Motor neuron (in vitro differentiated cells): Measurements from ENCODE around the gene TPD52L1. TPM values are rescaled to one million over a fixed set of nuclear protein-coding genes. Genes with fewer than 3 reads are reported as not detected.

Source experiments
- ATAC-seq, 8 experiments: fragments of 200-7000 bp; cut with Tn5 transposase; replicated peaks in 6 of 8; 2 replicates each; pipeline ENCODE4 v1.8.0; 2021; ENCODE audit warnings: mild to moderate bottlenecking in 8 of 8, moderate library complexity in 8 of 8
- H3K27ac ChIP-seq, 2 donors: fragments of 250-450 bp; sonication (Bioruptor Pico); 2 replicates each; pipeline ENCODE4 v1.9.0; 2021; ENCODE audit warnings: antibody characterized with exemption in 2 of 2, mild to moderate bottlenecking in 2 of 2, moderate library complexity in 1 of 2
- H3K4me1 ChIP-seq, 2 donors: fragments of 250-450 bp; sonication (Bioruptor Pico); replicated peaks in 1 of 2; 2 replicates each; pipeline ENCODE4 v1.6.1; 2021; ENCODE audit warnings: antibody characterized with exemption in 2 of 2, mild to moderate bottlenecking in 2 of 2, moderate library complexity in 1 of 2
- H3K4me3 ChIP-seq, 5 donors: fragments of 250-450 bp; sonication (Bioruptor Pico); 2 replicates each; pipeline ENCODE4 v1.9.0; 2021; ENCODE audit warnings: antibody characterized with exemption in 5 of 5, mild to moderate bottlenecking in 5 of 5, moderate library complexity in 4 of 5
- WGBS, 10 experiments: fragments of 450-650 bp; shearing (Covaris generic); methylation state at CpG; one replicate each; pipeline ENCODE4 v1.0.0; 2022; 5-methylcytosine and 5-hydroxymethylcytosine counted together
- in situ Hi-C, 9 experiments: fragments of 400-800 bp; cut with MboI; loops; one replicate each; pipeline ENCODE4 v1.15.0; 2021; ENCODE audit warnings: low sequenced_read_pairs in 9 of 9, low pct_unique_long_range_greater_than_20kb in 2 of 9; ENCODE audit not compliant: unreplicated experiment in 9 of 9
- total RNA-seq, 8 experiments: library from RNA; unstranded; fragments of 300-600 nt; gene quantifications; 2 replicates each; pipeline versions ENCODE4 v1.2.3 to v1.2.4, GENCODE V29; 2022

TPD52L1 gene
- total RNA-seq, 8 experiments from 2014 or later, result 3.8 to 638 (median 26.5) TPM

GRCh38 chr6:125166711-125167110 is 13.1 kb downstream of the TPD52L1 start:
- H3K27ac ChIP-seq, result no peak overlapping the region
- no peaks in the 10 kb centered on the region for H3K4me1 ChIP-seq
- ATAC-seq, result no peak
- WGBS, 10 experiments, result 67 to 100% (median 91%) methylated on average over 1 to 3 of the region's 3 CpGs; no CpG with 5 or more reads in 2 of the 10 experiments
- H3K4me3 ChIP-seq, result no peak overlapping the region
- in situ Hi-C loops, result no loop called here

- in situ Hi-C loops, result no loop called here
- no peak overlapping the region for H3K4me3 ChIP-seq
- peak in 3 of 8 experiments; percentile 52 to 67 (median 57) for ATAC-seq
- H3K27ac ChIP-seq, result no peak overlapping the region
- 13 to 100% (median 50%) methylated on average over 1 to 2 of the region's 2 CpGs; no CpG with 5 or more reads in 2 of the 10 experiments for WGBS, 10 experiments
- H3K4me1 ChIP-seq, result no peaks in the 10 kb centered on the region
Observed at GRCh38 chr6:125167579-125167978, 14.0 kb downstream of the TPD52L1 start.

GRCh38 chr6:125169058-125169457 is 15.5 kb downstream of the TPD52L1 start:
- ATAC-seq, result no peak
- no peaks in the 10 kb centered on the region for H3K4me1 ChIP-seq

GRCh38 chr6:125169522-125169921 is 15.9 kb downstream of the TPD52L1 start:
- in situ Hi-C loops, result no loop called here
- no peak for ATAC-seq
- no peak overlapping the region for H3K27ac ChIP-seq
- H3K4me3 ChIP-seq, result no peak overlapping the region
- 86 to 100% (median 98%) methylated on average over 1 to 3 of the region's 3 CpGs; no CpG with 5 or more reads in 2 of the 10 experiments for WGBS, 10 experiments
- H3K4me1 ChIP-seq, result no peaks in the 10 kb centered on the region

More at GRCh38 chr6:125169058-125169457, 15.5 kb downstream of the TPD52L1 start:
- in situ Hi-C loops, result no loop called here
- WGBS, 10 experiments, result 20 to 100% (median 88%) methylated on average over 1 to 3 of the region's 3 CpGs; no CpG with 5 or more reads in 1 of the 10 experiments
- no peak overlapping the region for H3K27ac ChIP-seq
- no peak overlapping the region for H3K4me3 ChIP-seq

- H3K4me3 ChIP-seq, result no peak overlapping the region
- in situ Hi-C loops, result no loop called here
- H3K4me1 ChIP-seq, result no peaks in the 10 kb centered on the region
- WGBS, 10 experiments, result 60 to 100% (median 94%) methylated on average over 1 of the region's 1 CpG; no CpG with 5 or more reads in 6 of the 10 experiments
- ATAC-seq, result peak in 5 of 8 experiments; percentile 32 to 75 (median 53)
- H3K27ac ChIP-seq, result no peak overlapping the region
Observed at GRCh38 chr6:125170376-125170775, 16.8 kb downstream of the TPD52L1 start.

GRCh38 chr6:125173341-125174095 is 19.9 kb downstream of the TPD52L1 start:
- 57 to 100% (median 83%) methylated on average over 2 to 6 of the region's 6 CpGs for WGBS, 10 experiments
- in situ Hi-C loops, result no loop called here
- no peak overlapping the region for H3K27ac ChIP-seq
- no peak overlapping the region for H3K4me3 ChIP-seq
- ATAC-seq, result no peak
- no peaks in the 10 kb centered on the region for H3K4me1 ChIP-seq

GRCh38 chr6:125174626-125175025 is 21.1 kb downstream of the TPD52L1 start:
- H3K4me1 ChIP-seq, result no peaks in the 10 kb centered on the region
- no peak overlapping the region for H3K4me3 ChIP-seq
- no peak for ATAC-seq
- in situ Hi-C loops, result no loop called here
- H3K27ac ChIP-seq, result no peak overlapping the region
- 29 to 100% (median 75%) methylated on average over 1 of the region's 1 CpG; no CpG with 5 or more reads in 4 of the 10 experiments for WGBS, 10 experiments

GRCh38 chr6:125175466-125176048 is 22.0 kb downstream of the TPD52L1 start:
- Histone ChIP-seq H3K27ac (no peak overlapping the region), H3K4me1 (peaks cover 0 to 2% of the 10 kb centered on the region in 2 donors), H3K4me3 (no peak overlapping the region)
- in situ Hi-C loops, result no loop called here
- 0 to 100% (median 33%) methylated on average over 1 of the region's 1 CpG; no CpG with 5 or more reads in 3 of the 10 experiments for WGBS, 10 experiments
- ATAC-seq, result peak in 2 of 8 experiments; percentile 13 to 80

- peaks cover 0 to 8% of the 10 kb centered on the region in 2 donors for H3K4me1 ChIP-seq
- H3K27ac ChIP-seq, result no peak overlapping the region
- ATAC-seq, result peak in 1 of 8 experiments; percentile 82
- no peak overlapping the region for H3K4me3 ChIP-seq
- in situ Hi-C loops, result no loop called here
- WGBS, 10 experiments, result 13 to 100% (median 87%) methylated on average over 1 to 6 of the region's 6 CpGs; no CpG with 5 or more reads in 1 of the 10 experiments
Observed at GRCh38 chr6:125182237-125183008, 28.9 kb downstream of the TPD52L1 start.

- Histone ChIP-seq H3K4me1 (peaks cover 0 to 8% of the 10 kb centered on the region in 2 donors), H3K27ac (no peak overlapping the region), H3K4me3 (no peak overlapping the region)
- ATAC-seq, result no peak
- WGBS, 10 experiments, result 61 to 100% (median 97%) methylated on average over 4 to 6 of the region's 6 CpGs; no CpG with 5 or more reads in 1 of the 10 experiments
- in situ Hi-C loops, result no loop called here
Observed at GRCh38 chr6:125183391-125183790, 29.8 kb downstream of the TPD52L1 start.

GRCh38 chr6:125188037-125188436 is 34.5 kb downstream of the TPD52L1 start:
- ATAC-seq, result peak in 1 of 8 experiments; percentile 6
- WGBS, 10 experiments, result 60 to 100% (median 80%) methylated on average over 1 to 2 of the region's 2 CpGs; no CpG with 5 or more reads in 3 of the 10 experiments
- Histone ChIP-seq H3K4me1 (peaks cover 0 to 13% of the 10 kb centered on the region in 2 donors), H3K4me3 (no peak overlapping the region), H3K27ac (no peak overlapping the region)
- in situ Hi-C loops, result no loop called here

- H3K4me3 ChIP-seq, result no peak overlapping the region
- no peak overlapping the region for H3K27ac ChIP-seq
- WGBS, 10 experiments, result 70 to 100% (median 84%) methylated on average over 1 of the region's 1 CpG; no CpG with 5 or more reads in 6 of the 10 experiments
- in situ Hi-C loops, result no loop called here
- ATAC-seq, result no peak
- peaks cover 0 to 13% of the 10 kb centered on the region in 2 donors for H3K4me1 ChIP-seq
Observed at GRCh38 chr6:125188594-125189203, 35.1 kb downstream of the TPD52L1 start.
